WTC11 (cell line): Measurements from ENCODE around the gene ALPK1. TPM values are rescaled to one million over a fixed set of nuclear protein-coding genes. Genes with fewer than 3 reads are reported as not detected.

Experiments used
- ATF2 ChIP-seq: sonication (generic); formaldehyde crosslinking; IDR thresholded peaks from 2 replicates; pipeline ENCODE4 v1.8.1; 2022; ENCODE audit warnings: low read depth, missing genetic modification reagents, borderline replicate concordance
- CREM ChIP-seq: sonication (generic); formaldehyde crosslinking; IDR thresholded peaks from 2 replicates; pipeline ENCODE4 v1.8.1; 2022; ENCODE audit warnings: mild to moderate bottlenecking, missing genetic modification reagents, moderate library complexity
- ELF4 ChIP-seq: sonication (generic); formaldehyde crosslinking; IDR thresholded peaks from 2 replicates; pipeline ENCODE4 v1.8.1; 2022; ENCODE audit warnings: low read depth, mild to moderate bottlenecking, moderate library complexity, missing genetic modification reagents
- ERG ChIP-seq: fragments of 250-450 bp; sonication (Bioruptor Pico); IDR thresholded peaks from 2 replicates; pipeline ENCODE4 v1.8.0; 2021; ENCODE audit warnings: mild to moderate bottlenecking
- IRF1 ChIP-seq: sonication (generic); formaldehyde crosslinking; IDR thresholded peaks from 2 replicates; pipeline ENCODE4 v1.8.0; 2023; ENCODE audit warnings: missing genetic modification reagents
- MLX ChIP-seq: sonication (generic); formaldehyde crosslinking; IDR thresholded peaks from 2 replicates; pipeline ENCODE4 v1.8.1; 2023; ENCODE audit warnings: mild to moderate bottlenecking, missing genetic modification reagents, moderate library complexity
- NFE2L1 ChIP-seq: sonication (generic); formaldehyde crosslinking; IDR thresholded peaks from 2 replicates; pipeline ENCODE4 v1.8.1; 2023; ENCODE audit warnings: missing genetic modification reagents
- NFYB ChIP-seq: sonication (generic); formaldehyde crosslinking; conservative IDR thresholded peaks from 2 replicates; pipeline ENCODE4 v1.8.0; 2022; ENCODE audit warnings: low read depth, missing genetic modification reagents
- NR1H2 ChIP-seq: sonication (generic); formaldehyde crosslinking; IDR thresholded peaks from 2 replicates; pipeline ENCODE4 v1.9.0; 2021; ENCODE audit warnings: mild to moderate bottlenecking, moderate library complexity, missing genetic modification reagents
- SMAD4 ChIP-seq: sonication (generic); formaldehyde crosslinking; IDR thresholded peaks from 2 replicates; pipeline ENCODE4 v1.8.0; 2022; ENCODE audit warnings: mild to moderate bottlenecking, missing genetic modification reagents
- SOX15 ChIP-seq: fragments of 250-450 bp; sonication (Bioruptor Pico); IDR thresholded peaks from 2 replicates; pipeline ENCODE4 v1.9.0; 2021; ENCODE audit warnings: mild to moderate bottlenecking
- STAT6 ChIP-seq: sonication (generic); formaldehyde crosslinking; conservative IDR thresholded peaks from 2 replicates; pipeline ENCODE4 v1.8.1; 2023; ENCODE audit warnings: mild to moderate bottlenecking, low read depth, missing genetic modification reagents, moderate library complexity
- USF1 ChIP-seq: sonication (generic); formaldehyde crosslinking; IDR thresholded peaks from 2 replicates; pipeline ENCODE4 v1.8.0; 2022; ENCODE audit warnings: mild to moderate bottlenecking, missing genetic modification reagents
- ZNF121 ChIP-seq: sonication (generic); formaldehyde crosslinking; IDR thresholded peaks from 2 replicates; pipeline ENCODE4 v1.8.0; 2023; ENCODE audit warnings: missing genetic modification reagents
- ZNF317 ChIP-seq: sonication (generic); formaldehyde crosslinking; IDR thresholded peaks from 2 replicates; pipeline ENCODE4 v1.8.1; 2023; ENCODE audit warnings: low read depth, mild to moderate bottlenecking, moderate library complexity, missing genetic modification reagents, borderline replicate concordance
- ZNF416 ChIP-seq: fragments of 250-450 bp; sonication (Bioruptor Pico); IDR thresholded peaks from 2 replicates; pipeline ENCODE4 v1.9.0; 2021; ENCODE audit warnings: mild to moderate bottlenecking, inconsistent platforms
- total RNA-seq: library from RNA; stranded (reverse); gene quantifications from 3 replicates; pipeline ENCODE4 v1.2.3, GENCODE V29; 2021
- TF ChIP-seq, protein P1 (sequence below): fragments of 250-450 bp; sonication (Bioruptor Pico); IDR thresholded peaks from 2 replicates; pipeline ENCODE4 v1.9.0; 2021; ENCODE audit warnings: mild to moderate bottlenecking, borderline replicate concordance
- TF ChIP-seq, protein P2 (sequence below): sonication (generic); formaldehyde crosslinking; IDR thresholded peaks from 2 replicates; pipeline ENCODE4 v1.8.1; 2022; ENCODE audit warnings: missing genetic modification reagents, borderline replicate concordance
- TF ChIP-seq, protein P3 (sequence below): fragments of 200-600 bp; IDR thresholded peaks from 2 replicates; pipeline ENCODE4 v1.8.0; 2022; ENCODE audit warnings: antibody characterized with exemption
- TF ChIP-seq, protein P4 (sequence below): sonication (generic); formaldehyde crosslinking; IDR thresholded peaks from 2 replicates; pipeline ENCODE4 v1.8.0; 2022; ENCODE audit warnings: mild to moderate bottlenecking, missing genetic modification reagents
- TF ChIP-seq, protein P5 (sequence below): sonication (generic); formaldehyde crosslinking; conservative IDR thresholded peaks from 2 replicates; pipeline ENCODE4 v1.8.1; 2022; ENCODE audit warnings: mild to moderate bottlenecking, missing genetic modification reagents

ALPK1 gene
- total RNA-seq, 1 experiment from 2014 or later = 0.50 TPM

GRCh38 chr4:112379306-112379705, 82.1 kb downstream of the ALPK1 start (continued):
- TF ChIP-seq USF1 (CRISPR knock-in tag) = peak; percentile 44; the same call in 1 of the 2 replicates
- no peak for TF ChIP-seq NFE2L1 (CRISPR knock-in tag)
- TF ChIP-seq ZNF317 = no peak
- TF ChIP-seq, protein P1, sequence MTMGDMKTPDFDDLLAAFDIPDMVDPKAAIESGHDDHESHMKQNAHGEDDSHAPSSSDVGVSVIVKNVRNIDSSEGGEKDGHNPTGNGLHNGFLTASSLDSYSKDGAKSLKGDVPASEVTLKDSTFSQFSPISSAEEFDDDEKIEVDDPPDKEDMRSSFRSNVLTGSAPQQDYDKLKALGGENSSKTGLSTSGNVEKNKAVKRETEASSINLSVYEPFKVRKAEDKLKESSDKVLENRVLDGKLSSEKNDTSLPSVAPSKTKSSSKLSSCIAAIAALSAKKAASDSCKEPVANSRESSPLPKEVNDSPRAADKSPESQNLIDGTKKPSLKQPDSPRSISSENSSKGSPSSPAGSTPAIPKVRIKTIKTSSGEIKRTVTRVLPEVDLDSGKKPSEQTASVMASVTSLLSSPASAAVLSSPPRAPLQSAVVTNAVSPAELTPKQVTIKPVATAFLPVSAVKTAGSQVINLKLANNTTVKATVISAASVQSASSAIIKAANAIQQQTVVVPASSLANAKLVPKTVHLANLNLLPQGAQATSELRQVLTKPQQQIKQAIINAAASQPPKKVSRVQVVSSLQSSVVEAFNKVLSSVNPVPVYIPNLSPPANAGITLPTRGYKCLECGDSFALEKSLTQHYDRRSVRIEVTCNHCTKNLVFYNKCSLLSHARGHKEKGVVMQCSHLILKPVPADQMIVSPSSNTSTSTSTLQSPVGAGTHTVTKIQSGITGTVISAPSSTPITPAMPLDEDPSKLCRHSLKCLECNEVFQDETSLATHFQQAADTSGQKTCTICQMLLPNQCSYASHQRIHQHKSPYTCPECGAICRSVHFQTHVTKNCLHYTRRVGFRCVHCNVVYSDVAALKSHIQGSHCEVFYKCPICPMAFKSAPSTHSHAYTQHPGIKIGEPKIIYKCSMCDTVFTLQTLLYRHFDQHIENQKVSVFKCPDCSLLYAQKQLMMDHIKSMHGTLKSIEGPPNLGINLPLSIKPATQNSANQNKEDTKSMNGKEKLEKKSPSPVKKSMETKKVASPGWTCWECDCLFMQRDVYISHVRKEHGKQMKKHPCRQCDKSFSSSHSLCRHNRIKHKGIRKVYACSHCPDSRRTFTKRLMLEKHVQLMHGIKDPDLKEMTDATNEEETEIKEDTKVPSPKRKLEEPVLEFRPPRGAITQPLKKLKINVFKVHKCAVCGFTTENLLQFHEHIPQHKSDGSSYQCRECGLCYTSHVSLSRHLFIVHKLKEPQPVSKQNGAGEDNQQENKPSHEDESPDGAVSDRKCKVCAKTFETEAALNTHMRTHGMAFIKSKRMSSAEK = no peak
- no peak for TF ChIP-seq ERG (CRISPR knock-in tag)
- TF ChIP-seq CREM (CRISPR knock-in tag) = no peak
- peak; percentile 69 for TF ChIP-seq ZNF121 (CRISPR knock-in tag)
- no peak for TF ChIP-seq MLX (CRISPR knock-in tag)
- TF ChIP-seq IRF1 (CRISPR knock-in tag) = 0 out of 2 replicates have a peak, but pooled peaks have one; percentile 63
- TF ChIP-seq SOX15 (CRISPR knock-in tag) = no peak
- TF ChIP-seq ZNF416 = no peak
- TF ChIP-seq, protein P2, sequence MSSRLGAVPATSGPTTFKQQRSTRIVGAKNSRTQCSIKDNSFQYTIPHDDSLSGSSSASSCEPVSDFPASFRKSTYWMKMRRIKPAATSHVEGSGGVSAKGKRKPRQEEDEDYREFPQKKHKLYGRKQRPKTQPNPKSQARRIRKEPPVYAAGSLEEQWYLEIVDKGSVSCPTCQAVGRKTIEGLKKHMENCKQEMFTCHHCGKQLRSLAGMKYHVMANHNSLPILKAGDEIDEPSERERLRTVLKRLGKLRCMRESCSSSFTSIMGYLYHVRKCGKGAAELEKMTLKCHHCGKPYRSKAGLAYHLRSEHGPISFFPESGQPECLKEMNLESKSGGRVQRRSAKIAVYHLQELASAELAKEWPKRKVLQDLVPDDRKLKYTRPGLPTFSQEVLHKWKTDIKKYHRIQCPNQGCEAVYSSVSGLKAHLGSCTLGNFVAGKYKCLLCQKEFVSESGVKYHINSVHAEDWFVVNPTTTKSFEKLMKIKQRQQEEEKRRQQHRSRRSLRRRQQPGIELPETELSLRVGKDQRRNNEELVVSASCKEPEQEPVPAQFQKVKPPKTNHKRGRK (CRISPR knock-in tag) = no peak
- no peak for TF ChIP-seq STAT6
- TF ChIP-seq, protein P3, sequence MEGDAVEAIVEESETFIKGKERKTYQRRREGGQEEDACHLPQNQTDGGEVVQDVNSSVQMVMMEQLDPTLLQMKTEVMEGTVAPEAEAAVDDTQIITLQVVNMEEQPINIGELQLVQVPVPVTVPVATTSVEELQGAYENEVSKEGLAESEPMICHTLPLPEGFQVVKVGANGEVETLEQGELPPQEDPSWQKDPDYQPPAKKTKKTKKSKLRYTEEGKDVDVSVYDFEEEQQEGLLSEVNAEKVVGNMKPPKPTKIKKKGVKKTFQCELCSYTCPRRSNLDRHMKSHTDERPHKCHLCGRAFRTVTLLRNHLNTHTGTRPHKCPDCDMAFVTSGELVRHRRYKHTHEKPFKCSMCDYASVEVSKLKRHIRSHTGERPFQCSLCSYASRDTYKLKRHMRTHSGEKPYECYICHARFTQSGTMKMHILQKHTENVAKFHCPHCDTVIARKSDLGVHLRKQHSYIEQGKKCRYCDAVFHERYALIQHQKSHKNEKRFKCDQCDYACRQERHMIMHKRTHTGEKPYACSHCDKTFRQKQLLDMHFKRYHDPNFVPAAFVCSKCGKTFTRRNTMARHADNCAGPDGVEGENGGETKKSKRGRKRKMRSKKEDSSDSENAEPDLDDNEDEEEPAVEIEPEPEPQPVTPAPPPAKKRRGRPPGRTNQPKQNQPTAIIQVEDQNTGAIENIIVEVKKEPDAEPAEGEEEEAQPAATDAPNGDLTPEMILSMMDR = no peak
- no peak; the same call in 1 of the 2 replicates for TF ChIP-seq ATF2 (CRISPR knock-in tag)
- no peak for TF ChIP-seq NFYB (CRISPR knock-in tag)
- no peak for TF ChIP-seq NR1H2 (CRISPR knock-in tag)
- no peak for TF ChIP-seq ELF4 (CRISPR knock-in tag)
- TF ChIP-seq, protein P4, sequence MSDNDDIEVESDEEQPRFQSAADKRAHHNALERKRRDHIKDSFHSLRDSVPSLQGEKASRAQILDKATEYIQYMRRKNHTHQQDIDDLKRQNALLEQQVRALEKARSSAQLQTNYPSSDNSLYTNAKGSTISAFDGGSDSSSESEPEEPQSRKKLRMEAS (CRISPR knock-in tag) = peak; percentile 96
- TF ChIP-seq SMAD4 (CRISPR knock-in tag) = no peak
- TF ChIP-seq, protein P5, sequence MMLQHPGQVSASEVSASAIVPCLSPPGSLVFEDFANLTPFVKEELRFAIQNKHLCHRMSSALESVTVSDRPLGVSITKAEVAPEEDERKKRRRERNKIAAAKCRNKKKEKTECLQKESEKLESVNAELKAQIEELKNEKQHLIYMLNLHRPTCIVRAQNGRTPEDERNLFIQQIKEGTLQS (CRISPR knock-in tag) = no peak
